Gastrocnemius medialis (tissue), 4 donors: ENCODE data around the gene TGFB3. TPM values are rescaled to one million over a fixed set of nuclear protein-coding genes. Genes with fewer than 3 reads are reported as not detected.

ENCODE experiments used
- ATAC-seq, 2 donors: fragments of 150-250 bp; one replicate each; pipeline ENCODE4 v1.9.1; 2016
- DNase-seq, 2 donors: peaks; one replicate each; pipeline ENCODE4 v3.0.0-alpha.2; 2019
- H3K27ac ChIP-seq, 4 donors: fragments of 200-600 bp; sonication (generic); 1 replicate in 1 of 4; 2 replicates in 3 of 4; pipeline ENCODE4 v1.5.1; 2016 to 2018; ENCODE audit warnings: mild to moderate bottlenecking in 2 of 4, moderate library complexity in 1 of 4
- H3K27me3 ChIP-seq, 3 donors: fragments of 200-600 bp; sonication (generic) in 2 of 3; 1 replicate in 1 of 3; 2 replicates in 2 of 3; pipeline versions ENCODE4 v1.5.1 to v1.6.0; 2016 to 2019; ENCODE audit warnings: mild to moderate bottlenecking in 1 of 3, moderate library complexity in 1 of 3
- H3K36me3 ChIP-seq, 2 donors: fragments of 200-600 bp; sonication (generic) in 1 of 2; one replicate each; pipeline ENCODE4 v1.5.1; 2017 to 2018
- H3K4me1 ChIP-seq, 2 donors: fragments of 200-600 bp; sonication (generic) in 1 of 2; one replicate each; pipeline ENCODE4 v1.5.1; 2016 to 2017; ENCODE audit warnings: mild to moderate bottlenecking in 2 of 2
- H3K4me3 ChIP-seq, 4 donors: fragments of 200-600 bp; sonication (generic) in 3 of 4; 1 replicate in 1 of 4; 2 replicates in 3 of 4; pipeline ENCODE4 v1.5.1; 2016 to 2019; ENCODE audit warnings: mild to moderate bottlenecking in 2 of 4
- H3K9me3 ChIP-seq, 3 donors: fragments of 200-600 bp; sonication (generic) in 2 of 3; 1 replicate in 1 of 3; 2 replicates in 2 of 3; pipeline ENCODE4 v1.5.1; 2016 to 2019
- CTCF ChIP-seq, 5 experiments: fragments of 450-650 bp in 3 of 5; fragments of 200-600 bp in 2 of 5; sonication (generic) in 2 of 5; IDR thresholded peaks in 4 of 5; conservative IDR thresholded peaks in 1 of 5; 1 replicate in 4 of 5; 2 replicates in 1 of 5; pipeline ENCODE4 v1.5.1; 2016 to 2019; ENCODE audit warnings: antibody characterized with exemption in 5 of 5, mild to moderate bottlenecking in 3 of 5, moderate library complexity in 3 of 5
- POLR2A ChIP-seq, 2 donors: fragments of 450-650 bp; IDR thresholded peaks; one replicate each; pipeline ENCODE4 v1.6.1; 2017; ENCODE audit warnings: antibody characterized with exemption in 2 of 2, mild to moderate bottlenecking in 2 of 2, moderate library complexity in 2 of 2
- in situ Hi-C, 4 donors: fragments of 200-750 bp; cut with MboI; loops; one replicate each; pipeline versions ENCODE4 v1.15.0 to v1.8.0; 2017; ENCODE audit warnings: low sequenced_read_pairs in 4 of 4
- intact Hi-C: fragments of 100-400 bp; cut with DNase I; formaldehyde crosslinking; loops from one replicate; pipeline ENCODE4 v1.15.1; 2023; ENCODE audit warnings: low total_unique reads
- total RNA-seq, 4 donors: library from RNA; depleted of rRNA; stranded (reverse); fragments of >200 nt; gene quantifications; one replicate each; pipeline versions ENCODE4 v1.1.0 to v1.2.3, GENCODE V29; 2016

The TGFB3 gene
- total RNA-seq, 4 donors from 2014 or later, result 28.3 to 102 (median 60.8) TPM

- TF ChIP-seq CTCF (IDR thresholded peaks at IDR 0.05 in 4 of 5, conservative IDR thresholded peaks at IDR 0.05 in 1 of 5) (no peak), POLR2A (IDR thresholded peaks at IDR 0.05) (peak; percentile 44 to 59)
- in situ Hi-C loops, result loop anchor here in 3 of 4 donors (5.0 to 10.0 kb wide), 3 partner anchors 191 to 279 kb away; no protein-coding TSS in a partner anchor
- Histone ChIP-seq H3K27ac (peak within 1 kb of the TSS; percentile 77 to 84 (median 83)), H3K9me3 (no peaks in the 10 kb centered on the region), H3K4me3 (peak within 1 kb of the TSS; percentile 75 to 91 (median 81)), H3K27me3 (no peaks in the 10 kb centered on the region), H3K4me1 (peaks cover 32% of the 10 kb centered on the region in 2 donors), H3K36me3 (no peaks in the 10 kb centered on the region)
- ATAC-seq (peak; percentile 22 to 24), DNase-seq (peak; percentile 79 to 84)
- intact Hi-C loops, result loop anchor here (5.0 to 10.0 kb wide), 2 partner anchors 166 to 1101 kb away; partner anchors contain the start of genes DLST and GPATCH2L
Observed at GRCh38 chr14:75985618-75986438, 4.0 kb upstream of the TGFB3 start, which contains the start of gene IFT43. TSS of gene IFT43 (plus strand) at chr14:75985763. CDS start at chr14:75985787, 24 bp downstream.

GRCh38 chr14:75984674-75985073 is 2.9 kb upstream of the TGFB3 start:
- Histone ChIP-seq H3K36me3 (no peaks in the 10 kb centered on the region), H3K27me3 (no peaks in the 10 kb centered on the region), H3K4me1 (peaks cover 40 to 43% of the 10 kb centered on the region in 2 donors), H3K4me3 (no peak overlapping the region), H3K27ac (peak overlapping the region in 1 of 4 donors; percentile 96), H3K9me3 (no peaks in the 10 kb centered on the region)
- in situ Hi-C loops, result loop anchor here (5.0 to 10.0 kb wide), 5 partner anchors 72 to 277 kb away; no protein-coding TSS in a partner anchor
- no peak for TF ChIP-seq POLR2A (IDR thresholded peaks at IDR 0.05)
- TF ChIP-seq CTCF (IDR thresholded peaks at IDR 0.05 in 4 of 5, conservative IDR thresholded peaks at IDR 0.05 in 1 of 5), result no peak
- intact Hi-C loops, result loop anchor here (5.0 to 10.0 kb wide), 4 partner anchors 168 to 1100 kb away; partner anchors contain the start of genes DLST, ERG28, FLVCR2 and GPATCH2L
- ATAC-seq (no peak), DNase-seq (no peak)

- ATAC-seq (no peak), DNase-seq (no peak)
- TF ChIP-seq POLR2A (IDR thresholded peaks at IDR 0.05), result no peak
- no peak for TF ChIP-seq CTCF (IDR thresholded peaks at IDR 0.05 in 4 of 5, conservative IDR thresholded peaks at IDR 0.05 in 1 of 5)
- Histone ChIP-seq H3K27me3 (no peaks in the 10 kb centered on the region), H3K36me3 (no peaks in the 10 kb centered on the region), H3K27ac (peak overlapping the region; percentile 89 to 97 (median 94)), H3K4me1 (peaks cover 43 to 47% of the 10 kb centered on the region in 2 donors), H3K4me3 (peak overlapping the region; percentile 62 to 94 (median 74)), H3K9me3 (no peaks in the 10 kb centered on the region)
- in situ Hi-C loops (loop anchor here in 3 of 4 donors (5.0 to 10.0 kb wide), 4 partner anchors 71 to 271 kb away; no protein-coding TSS in a partner anchor), intact Hi-C loops (loop anchor here (2.0 to 10.0 kb wide), 4 partner anchors 188 to 1098 kb away; partner anchors contain the start of genes DLST, ERG28, FLVCR2 and TTLL5)
Observed at GRCh38 chr14:75983019-75983358, 1.2 kb upstream of the TGFB3 start.

GRCh38 chr14:75982266-75983018 is 647 bp upstream of the TGFB3 start:
- H3K4me1 ChIP-seq, result peaks cover 49 to 53% of the 10 kb centered on the region in 2 donors
- peak overlapping the region; percentile 62 to 94 (median 74) for H3K4me3 ChIP-seq
- no peaks in the 10 kb centered on the region for H3K36me3 ChIP-seq
- DNase-seq (peak; percentile 75 to 81), ATAC-seq (peak; percentile 67 to 75)
- intact Hi-C loops, result loop anchor here (1.0 to 10.0 kb wide), 6 partner anchors 75 to 1098 kb away; partner anchors contain the start of genes DLST, ERG28, FLVCR2 and TTLL5
- in situ Hi-C loops, result loop anchor here in 3 of 4 donors (5.0 to 10.0 kb wide), 4 partner anchors 70 to 270 kb away; no protein-coding TSS in a partner anchor
- H3K27me3 ChIP-seq, result no peaks in the 10 kb centered on the region
- peak overlapping the region; percentile 89 to 97 (median 94) for H3K27ac ChIP-seq
- no peaks in the 10 kb centered on the region for H3K9me3 ChIP-seq
- TF ChIP-seq CTCF (IDR thresholded peaks at IDR 0.05 in 4 of 5, conservative IDR thresholded peaks at IDR 0.05 in 1 of 5) (peak in 4 of 5 experiments; percentile 59 to 89 (median 80)), POLR2A (IDR thresholded peaks at IDR 0.05) (no peak)
